Lung (tissue), 12 donors: ENCODE data around the gene PHAX. TPM values are rescaled to one million over a fixed set of nuclear protein-coding genes. Genes with fewer than 3 reads are reported as not detected.

ENCODE experiments used
- ATAC-seq: fragments of 200-7000 bp; cut with Tn5 transposase; one replicate; pipeline ENCODE4 v1.9.1; 2020; ENCODE audit warnings: moderate number of reproducible peaks; ENCODE audit not compliant: insufficient read depth, low FRiP score
- DNase-seq, 3 donors: peaks; one replicate each; pipeline ENCODE4 v3.0.0-alpha.2; 2013 to 2017
- H3K27ac ChIP-seq, 2 donors: one replicate each; pipeline ENCODE4 v1.5.1; 2013; ENCODE audit warnings: mild to moderate bottlenecking in 2 of 2, moderate library complexity in 2 of 2, control low read depth in 1 of 2, inconsistent platforms in 1 of 2, low read depth in 1 of 2, low read length in 1 of 2
- H3K27me3 ChIP-seq, 3 donors: one replicate each; pipeline ENCODE4 v1.5.1; 2013; ENCODE audit warnings: low read length in 2 of 3; ENCODE audit not compliant: control insufficient read depth in 3 of 3, insufficient read depth in 3 of 3
- H3K36me3 ChIP-seq, 4 donors: one replicate each; pipeline ENCODE4 v1.5.1; 2013; ENCODE audit warnings: low read length in 4 of 4, mild to moderate bottlenecking in 1 of 4, moderate library complexity in 1 of 4; ENCODE audit not compliant: control insufficient read depth in 4 of 4, insufficient read depth in 4 of 4
- H3K4me1 ChIP-seq, 5 donors: one replicate each; pipeline ENCODE4 v1.5.1; 2013; ENCODE audit warnings: low read length in 5 of 5, mild to moderate bottlenecking in 2 of 5, moderate library complexity in 1 of 5; ENCODE audit not compliant: control insufficient read depth in 5 of 5, insufficient read depth in 5 of 5
- H3K4me3 ChIP-seq: one replicate; pipeline ENCODE4 v1.5.1; 2013; ENCODE audit warnings: mild to moderate bottlenecking, control low read depth, moderate library complexity
- H3K9ac ChIP-seq, 2 donors: one replicate each; pipeline ENCODE4 v1.5.1; 2013; ENCODE audit warnings: low read length in 2 of 2, control low read depth in 1 of 2; ENCODE audit not compliant: insufficient read depth in 1 of 2
- H3K9me3 ChIP-seq, 4 donors: one replicate each; pipeline ENCODE4 v1.5.1; 2013; ENCODE audit warnings: low read length in 3 of 4, mild to moderate bottlenecking in 1 of 4, moderate library complexity in 1 of 4; ENCODE audit not compliant: control insufficient read depth in 4 of 4, insufficient read depth in 3 of 4
- CTCF ChIP-seq: IDR thresholded peaks from 2 replicates; pipeline ENCODE4 v1.5.1; 2012; ENCODE audit warnings: mild to moderate bottlenecking; ENCODE audit errors: control extremely low read depth, extremely low read depth
- WGBS, 2 donors: extraction: QIAGEN DNeasy Blood & Tissue Kit; methylation state at CpG; one replicate each; pipeline ENCODE4 v1.1.7; 2013; 5-methylcytosine and 5-hydroxymethylcytosine counted together
- polyA plus RNA-seq, 2 donors: library from polyadenylated mRNA; stranded (reverse); fragments of 200-250 nt; gene quantifications; one replicate each; pipeline ENCODE4 v1.2.1, GENCODE V29; 2013
- total RNA-seq, 2 donors: library from RNA; depleted of rRNA in 1 of 2; stranded (reverse); fragments of >200 nt in 1 of 2; gene quantifications; one replicate each; pipeline ENCODE4 v1.2.1, GENCODE V29; 2014 to 2021
- donor health status: control.
- donor health status: control.
- donor health status: Bipolar disorder and iron deficiency.
- donor health status: healthy.
- donor health status: DM: yes; HTN: yes; CAD: no.

PHAX gene
- total and polyA plus RNA-seq, 4 donors, result 12.8 to 57.3 (median 18.0) TPM

- H3K27ac ChIP-seq, result no peak overlapping the region
- no peak for TF ChIP-seq CTCF
- ATAC-seq (no peak), DNase-seq (no peak)
- WGBS, 2 donors, result 85 to 86% methylated on average over 1 of the region's 1 CpG
- no peaks in the 10 kb centered on the region for H3K4me1 ChIP-seq
- H3K4me3 ChIP-seq, result no peak overlapping the region
- H3K9me3 ChIP-seq, result no peaks in the 10 kb centered on the region
- peaks cover 2 to 21% (median 7%) of the 10 kb centered on the region in 4 donors for H3K36me3 ChIP-seq
- H3K9ac ChIP-seq, result no peak overlapping the region
- no peaks in the 10 kb centered on the region for H3K27me3 ChIP-seq
These were observed 38.8 kb upstream of the PHAX start for GRCh38 chr5:126561908-126562307.

DNA sequence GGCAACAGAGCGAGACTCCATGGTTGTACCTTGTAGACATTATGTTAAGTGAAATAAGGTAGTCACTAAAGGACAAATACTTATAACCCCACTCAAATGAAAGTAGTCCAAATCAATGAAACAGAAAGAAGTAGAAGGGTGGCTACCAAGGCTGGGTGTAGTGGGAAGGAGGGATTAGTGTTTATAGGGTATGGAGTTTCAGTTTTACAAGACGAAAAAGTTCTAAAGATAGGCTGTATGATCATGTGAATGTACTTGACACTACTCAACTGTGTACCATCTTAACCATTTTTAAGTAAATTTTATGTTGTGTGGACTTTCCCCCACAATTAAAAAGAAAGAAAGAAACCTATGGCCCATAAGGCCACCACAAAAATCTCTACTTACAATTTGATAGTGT is 37.9 kb upstream of the PHAX start:
- Histone ChIP-seq H3K27me3 (no peaks in the 10 kb centered on the region), H3K27ac (no peak overlapping the region), H3K9me3 (no peaks in the 10 kb centered on the region), H3K4me1 (no peaks in the 10 kb centered on the region), H3K36me3 (peaks cover 2 to 21% (median 7%) of the 10 kb centered on the region in 4 donors), H3K9ac (no peak overlapping the region), H3K4me3 (no peak overlapping the region)
- DNase-seq (no peak), ATAC-seq (no peak)
- 89 to 97% methylated on average over 2 of the region's 2 CpGs for WGBS, 2 donors
- no peak for TF ChIP-seq CTCF

DNA sequence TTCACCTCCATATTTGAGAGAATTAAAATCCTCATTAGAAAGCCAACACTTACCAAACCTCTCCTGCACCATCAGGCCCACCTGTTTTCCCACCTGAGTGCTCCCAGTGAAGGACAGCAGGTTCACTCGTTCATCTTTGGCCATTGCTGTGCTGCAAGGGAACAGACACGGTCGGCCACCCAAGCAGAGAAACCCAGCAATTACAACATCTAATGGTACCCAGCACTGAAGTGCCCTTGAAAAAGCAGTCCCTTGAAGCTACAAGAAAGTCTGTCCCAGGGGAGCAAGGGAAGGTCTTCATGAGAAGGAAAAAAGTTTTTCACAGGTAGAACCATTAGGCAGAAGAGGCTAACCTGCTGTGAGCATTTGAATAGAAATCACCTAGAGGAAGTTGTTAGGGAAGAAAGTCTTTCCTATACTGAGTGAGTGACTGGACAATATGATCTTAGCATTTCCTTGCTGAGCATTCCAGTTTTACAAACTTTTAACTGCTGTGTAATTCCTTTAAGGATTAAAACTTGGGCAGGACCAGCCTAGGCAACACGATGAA is 32.5 kb upstream of the PHAX start:
- no peaks in the 10 kb centered on the region for H3K4me1 ChIP-seq
- H3K9ac ChIP-seq, result no peak overlapping the region
- no peak for TF ChIP-seq CTCF
- no peak overlapping the region for H3K27ac ChIP-seq
- peaks cover 8 to 27% (median 16%) of the 10 kb centered on the region in 4 donors for H3K36me3 ChIP-seq
- no peaks in the 10 kb centered on the region for H3K9me3 ChIP-seq
- H3K27me3 ChIP-seq, result no peaks in the 10 kb centered on the region
- DNase-seq, result no peak
- no peak overlapping the region for H3K4me3 ChIP-seq
- ATAC-seq, result no peak
- 95 to 97% methylated on average over 4 of the region's 4 CpGs for WGBS, 2 donors

DNA sequence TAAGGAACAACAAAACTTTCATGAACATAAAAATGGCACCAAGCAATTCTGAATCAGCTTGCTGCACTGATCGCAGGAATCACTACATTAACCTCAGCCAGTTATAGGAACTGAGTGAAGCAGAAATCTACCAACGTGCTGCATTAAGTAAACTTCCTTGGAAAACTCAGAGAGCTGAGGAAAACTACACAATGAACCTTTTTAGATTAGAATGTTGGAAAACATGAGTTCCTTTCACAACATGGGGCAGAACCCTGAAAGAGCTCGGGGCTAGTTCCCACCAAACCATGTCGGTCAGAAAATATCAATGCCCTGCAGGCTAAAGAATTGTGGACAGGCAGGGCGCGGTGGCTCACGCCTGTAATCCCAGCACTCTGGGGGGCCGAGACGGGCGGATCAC is 25.1 kb upstream of the PHAX start:
- no peaks in the 10 kb centered on the region for H3K4me1 ChIP-seq
- H3K9ac ChIP-seq, result no peak overlapping the region
- H3K4me3 ChIP-seq, result no peak overlapping the region
- TF ChIP-seq CTCF, result no peak
- H3K27ac ChIP-seq, result no peak overlapping the region
- no peaks in the 10 kb centered on the region for H3K27me3 ChIP-seq
- peaks cover 12 to 20% (median 15%) of the 10 kb centered on the region in 4 donors for H3K36me3 ChIP-seq
- 94% methylated on average over 10 of the region's 10 CpGs for whole genome bisulfite sequencing, 2 donors
- ATAC-seq (no peak), DNase-seq (no peak)
- H3K9me3 ChIP-seq, result no peaks in the 10 kb centered on the region
